ENCODE measurements around the gene SASH1.

SASH1 gene

GRCh38 chr6:148538261-148539190 is 195.9 kb downstream of the SASH1 start:
- no peak overlapping the region for H3K4me3 ChIP-seq (ENCODE audit: low read depth, low read length)

- no peak overlapping the region for H3K4me3 ChIP-seq (ENCODE audit: low read depth, low read length)
Measured at GRCh38 chr6:148543540-148543939, 200.9 kb downstream of the SASH1 start.

DNA sequence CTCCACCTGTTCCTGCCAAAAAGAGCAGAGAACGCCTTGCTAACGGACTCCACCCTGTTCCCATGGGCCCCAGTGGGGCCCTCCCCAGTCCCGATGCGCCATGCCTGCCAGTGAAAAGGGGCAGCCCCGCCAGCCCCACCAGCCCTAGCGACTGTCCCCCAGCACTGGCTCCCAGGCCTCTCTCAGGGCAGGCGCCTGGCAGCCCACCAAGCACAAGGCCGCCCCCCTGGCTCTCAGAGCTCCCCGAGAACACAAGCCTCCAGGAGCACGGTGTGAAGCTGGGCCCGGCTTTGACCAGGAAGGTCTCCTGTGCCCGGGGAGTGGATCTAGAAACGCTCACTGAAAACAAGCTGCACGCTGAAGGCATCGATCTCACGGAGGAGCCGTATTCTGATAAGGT is 201.8 kb downstream of the SASH1 start:
- no peak overlapping the region for H3K4me3 ChIP-seq (ENCODE audit: low read depth, low read length)

DNA sequence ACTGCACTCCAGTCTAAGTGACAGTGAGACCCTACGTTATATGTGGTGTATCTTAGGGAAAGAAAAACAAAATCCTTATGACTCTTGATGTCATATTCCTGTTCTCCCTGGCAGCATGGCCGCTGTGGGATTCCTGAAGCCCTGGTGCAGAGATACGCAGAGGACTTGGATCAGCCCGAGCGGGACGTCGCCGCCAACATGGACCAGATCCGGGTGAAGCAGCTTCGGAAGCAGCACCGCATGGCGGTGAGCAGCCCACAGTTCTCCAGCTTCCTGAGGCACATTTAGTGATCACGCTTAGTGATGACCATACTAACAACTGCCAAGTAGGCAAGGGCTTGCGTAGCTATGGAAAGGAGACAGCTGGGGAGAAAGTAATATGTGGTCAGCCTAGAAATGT is 203.3 kb downstream of the SASH1 start:
- H3K4me3 ChIP-seq (ENCODE audit: low read depth, low read length) = no peak overlapping the region

GRCh38 chr6:148547110-148547509 is 204.5 kb downstream of the SASH1 start:
- no peak overlapping the region for H3K4me3 ChIP-seq (ENCODE audit: low read depth, low read length)

DNA sequence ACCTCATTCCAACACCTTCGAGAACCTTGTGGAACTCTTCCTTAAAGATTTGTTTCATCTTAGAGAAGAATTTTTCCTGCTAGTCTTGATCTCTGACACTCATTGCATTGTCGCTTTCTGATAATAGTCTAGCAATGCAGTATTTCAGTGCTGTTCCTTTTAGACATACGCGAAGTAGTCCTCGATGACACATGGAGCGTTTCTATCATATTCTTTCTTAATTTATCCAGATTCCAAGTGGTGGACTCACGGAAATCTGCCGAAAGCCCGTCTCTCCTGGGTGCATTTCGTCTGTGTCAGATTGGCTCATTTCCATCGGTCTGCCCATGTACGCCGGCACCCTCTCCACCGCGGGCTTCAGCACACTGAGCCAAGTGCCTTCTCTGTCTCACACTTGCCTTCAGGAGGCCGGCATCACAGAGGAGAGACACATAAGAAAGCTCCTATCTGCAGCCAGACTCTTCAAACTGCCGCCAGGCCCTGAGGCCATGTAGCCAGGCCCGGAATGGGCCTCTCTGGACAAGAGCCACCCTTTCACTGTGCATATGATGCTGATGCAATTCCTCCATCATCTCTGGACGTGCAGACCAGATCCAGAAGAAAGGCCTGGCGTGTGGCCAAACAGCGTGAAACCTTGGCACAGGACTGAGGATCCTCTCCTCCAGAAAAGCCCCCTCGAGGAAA is 205.6 kb downstream of the SASH1 start:
- H3K4me3 ChIP-seq (ENCODE audit: low read depth, low read length) = no peak overlapping the region

- H3K4me3 ChIP-seq (ENCODE audit: low read depth, low read length) = no peak overlapping the region
Measured at GRCh38 chr6:148548749-148549140, 206.1 kb downstream of the SASH1 start.

- H3K4me3 ChIP-seq (ENCODE audit: low read depth, low read length) = no peak overlapping the region
Measured at GRCh38 chr6:148550569-148550968, 207.9 kb downstream of the SASH1 start.

DNA sequence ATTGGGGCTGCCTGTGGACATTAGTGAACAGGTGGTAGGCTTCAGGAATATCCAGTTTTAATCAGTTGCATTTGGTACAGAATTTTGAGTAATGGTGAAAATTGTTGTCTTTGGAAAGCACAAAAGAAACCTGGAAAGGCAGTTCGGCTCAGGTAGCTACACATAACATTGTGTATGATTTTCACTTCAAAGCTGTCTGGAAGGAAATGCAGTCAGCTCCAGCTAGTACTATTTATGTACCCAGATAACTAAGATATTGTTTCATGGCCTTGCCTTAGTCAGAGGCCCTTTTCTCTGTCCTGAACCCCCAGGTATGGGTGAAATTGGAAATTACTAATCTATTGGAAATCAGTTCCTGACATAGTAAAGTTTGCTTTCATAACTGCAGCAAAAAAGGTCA is 208.6 kb downstream of the SASH1 start:
- H3K4me3 ChIP-seq (ENCODE audit: low read depth, low read length) = no peak overlapping the region

- no peak overlapping the region for H3K4me3 ChIP-seq (ENCODE audit: low read depth, low read length)
Measured at GRCh38 chr6:148556410-148556809, 213.8 kb downstream of the SASH1 start.

- H3K4me3 ChIP-seq (ENCODE audit: low read depth, low read length) = no peak overlapping the region
Measured at GRCh38 chr6:148557796-148558321, 215.2 kb downstream of the SASH1 start.

DNA sequence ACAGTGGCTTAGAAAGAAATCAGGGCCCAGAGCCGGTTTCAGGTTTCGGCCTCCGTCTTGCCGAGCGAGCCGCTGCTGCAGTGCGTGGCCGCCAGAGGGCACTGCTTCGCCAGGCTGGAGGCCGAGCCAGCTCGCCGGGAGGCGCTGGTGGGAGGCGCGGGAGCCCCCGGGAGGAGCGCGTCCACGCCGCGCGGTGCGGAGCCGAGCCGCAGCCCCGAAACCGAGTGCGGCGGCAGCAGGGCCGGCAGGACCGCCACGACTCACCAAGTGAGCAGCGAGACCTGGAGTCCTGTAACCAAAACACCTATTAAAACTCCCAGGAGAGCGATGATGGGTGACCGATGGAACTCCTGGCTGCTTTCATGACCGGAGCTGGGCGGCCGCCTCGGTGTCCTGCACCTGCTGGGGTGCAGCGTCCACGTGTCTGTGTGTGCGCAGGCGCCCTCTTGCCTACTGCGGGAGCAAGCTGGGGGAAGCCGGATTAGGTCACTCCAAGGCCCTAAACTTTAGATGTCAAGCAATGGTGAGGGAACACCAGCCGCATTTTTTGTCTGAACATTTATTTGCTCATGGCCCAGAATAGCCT is 217.3 kb downstream of the SASH1 start:
- peak overlapping the region; percentile 36 for H3K4me3 ChIP-seq (ENCODE audit: low read depth, low read length)

GRCh38 chr6:148561629-148562028 is 219.0 kb downstream of the SASH1 start:
- H3K4me3 ChIP-seq (ENCODE audit: low read depth, low read length) = no peak overlapping the region

DNA sequence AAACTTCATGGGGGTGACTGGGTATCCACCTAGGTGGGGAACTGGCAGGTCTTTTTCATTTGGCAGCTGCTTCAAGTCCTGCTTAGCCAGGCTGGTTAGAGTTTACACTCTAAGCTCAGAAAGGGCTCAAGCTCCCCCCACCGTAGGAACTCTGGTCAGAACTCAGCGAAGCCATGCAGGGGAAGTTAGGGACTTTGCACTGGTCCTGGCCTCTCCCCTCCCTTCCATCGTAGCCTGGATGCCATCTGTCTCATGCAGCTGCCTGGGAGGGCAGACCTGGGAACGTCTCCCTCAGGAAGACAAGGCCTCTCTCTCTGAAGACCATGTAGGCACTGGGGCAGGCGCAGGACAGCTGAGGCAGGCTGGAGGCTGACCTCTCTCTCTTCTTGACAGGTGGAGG is 220.4 kb downstream of the SASH1 start:
- no peak overlapping the region for H3K4me3 ChIP-seq (ENCODE audit: low read depth, low read length)

DNA sequence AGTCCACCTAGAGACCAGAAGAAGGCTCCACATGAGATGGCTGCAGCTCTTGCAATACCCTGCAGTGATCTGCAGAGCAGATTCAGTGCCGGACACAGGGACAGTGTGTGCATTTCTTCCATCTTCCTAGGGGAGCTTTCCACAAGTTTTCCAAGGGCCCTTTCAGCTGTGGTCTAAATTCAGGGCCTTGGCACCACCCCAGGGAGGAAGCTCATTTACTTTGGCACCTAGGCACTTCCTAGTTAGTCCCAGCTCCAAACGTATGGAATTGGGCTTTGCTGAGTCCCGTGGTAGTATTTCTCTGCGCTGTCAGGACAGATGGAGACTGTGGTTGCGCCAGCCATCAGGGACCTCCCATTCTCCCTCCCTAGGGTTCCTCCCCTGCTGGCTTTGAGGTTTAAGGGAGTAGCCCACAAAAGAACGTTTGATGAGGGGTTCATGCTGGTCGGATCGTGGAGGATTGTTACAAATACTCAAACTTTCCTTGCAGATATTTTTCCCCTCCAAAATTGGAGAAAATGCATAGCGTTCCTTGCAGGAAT is 221.9 kb downstream of the SASH1 start:
- H3K4me3 ChIP-seq (ENCODE audit: low read depth, low read length) = no peak overlapping the region

- H3K4me3 ChIP-seq (ENCODE audit: low read depth, low read length) = no peak overlapping the region
Measured at GRCh38 chr6:148565321-148565926, 222.8 kb downstream of the SASH1 start.

- H3K4me3 ChIP-seq (ENCODE audit: low read depth, low read length) = no peak overlapping the region
Measured at GRCh38 chr6:148565930-148566663, 223.5 kb downstream of the SASH1 start.

GRCh38 chr6:148566664-148567350 is 224.2 kb downstream of the SASH1 start:
- no peak overlapping the region for H3K4me3 ChIP-seq (ENCODE audit: low read depth, low read length)

DNA sequence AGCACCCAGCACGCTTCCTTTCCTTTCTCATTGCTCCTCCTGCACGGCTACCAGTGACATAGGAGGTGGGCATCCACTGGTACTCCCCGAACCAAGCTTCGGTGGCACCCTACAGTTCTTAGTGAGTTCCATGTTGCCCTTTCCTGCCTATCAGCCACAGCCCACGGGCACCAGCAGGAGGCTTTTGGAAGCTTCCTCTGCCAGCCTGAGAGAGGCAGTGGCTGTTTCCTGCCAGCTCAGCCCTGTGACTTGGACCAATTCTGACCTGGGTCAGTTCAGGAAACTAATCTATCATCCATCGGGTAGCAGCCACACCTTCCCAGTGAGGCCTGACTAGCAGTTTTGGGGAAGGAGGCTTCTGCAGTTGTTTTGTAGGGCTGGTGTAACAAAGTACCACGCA is 227.8 kb downstream of the SASH1 start:
- H3K4me3 ChIP-seq (ENCODE audit: low read depth, low read length) = no peak overlapping the region

Measured in iPS-11a (cell line).